ENCODE measurements around the gene TAS2R41.
A peak's percentile ranks its signal among the peaks of the same experiment; 100 is the strongest.

TAS2R41 gene

GRCh38 chr7:143499743-143500348 lies 22.2 kb downstream of the TAS2R41 start:
- Histone ChIP-seq H3K36me3 (no peaks in the 10 kb centered on the region), H3K27ac (peak overlapping the region; percentile 37), H3K9me3 (ENCODE audit: severe bottlenecking) (no peaks in the 10 kb centered on the region), H3K27me3 (ENCODE audit: insufficient read depth, low read depth, severe bottlenecking) (no peaks in the 10 kb centered on the region), H3K4me3 (ENCODE audit: low read depth, low read length) (no peak overlapping the region)
- TF ChIP-seq CTCF (IDR thresholded peaks at IDR 0.05; ENCODE audit: low read depth, low read length), result no peak
- DNase-seq, result no peak

GRCh38 chr7:143503261-143503660 lies 25.6 kb downstream of the TAS2R41 start:
- H3K9me3 ChIP-seq (ENCODE audit: severe bottlenecking), result peaks cover 4% of the 10 kb centered on the region
- H3K4me3 ChIP-seq (ENCODE audit: low read depth, low read length), result no peak overlapping the region
- no peak overlapping the region for H3K27ac ChIP-seq
- H3K36me3 ChIP-seq, result no peaks in the 10 kb centered on the region
- TF ChIP-seq CTCF (IDR thresholded peaks at IDR 0.05; ENCODE audit: low read depth, low read length), result no peak
- DNase-seq, result no peak
- H3K27me3 ChIP-seq (ENCODE audit: insufficient read depth, low read depth, severe bottlenecking), result no peaks in the 10 kb centered on the region

- DNase-seq, result peak; percentile 87
Measured at GRCh38 chr7:143504215-143504936, 26.7 kb downstream of the TAS2R41 start.

GRCh38 chr7:143504937-143505297 lies 27.2 kb downstream of the TAS2R41 start:
- Histone ChIP-seq H3K27me3 (ENCODE audit: insufficient read depth, low read depth, severe bottlenecking) (no peaks in the 10 kb centered on the region), H3K4me3 (ENCODE audit: low read depth, low read length) (no peak overlapping the region), H3K27ac (no peak overlapping the region), H3K36me3 (no peaks in the 10 kb centered on the region), H3K9me3 (ENCODE audit: severe bottlenecking) (peaks cover 4% of the 10 kb centered on the region)
- DNase-seq, result no peak
- no peak for TF ChIP-seq CTCF (IDR thresholded peaks at IDR 0.05; ENCODE audit: low read depth, low read length)

More at GRCh38 chr7:143504215-143504936, 26.7 kb downstream of the TAS2R41 start:
- Histone ChIP-seq H3K9me3 (ENCODE audit: severe bottlenecking) (peaks cover 4% of the 10 kb centered on the region), H3K27me3 (ENCODE audit: insufficient read depth, low read depth, severe bottlenecking) (no peaks in the 10 kb centered on the region), H3K4me3 (ENCODE audit: low read depth, low read length) (no peak overlapping the region), H3K27ac (peak overlapping the region; percentile 14; the same call in 1 of the 2 replicates), H3K36me3 (no peaks in the 10 kb centered on the region)
- TF ChIP-seq CTCF (IDR thresholded peaks at IDR 0.05; ENCODE audit: low read depth, low read length), result no peak

GRCh38 chr7:143505838-143506237 lies 28.2 kb downstream of the TAS2R41 start:
- H3K9me3 ChIP-seq (ENCODE audit: severe bottlenecking), result peaks cover 4% of the 10 kb centered on the region
- no peaks in the 10 kb centered on the region for H3K27me3 ChIP-seq (ENCODE audit: insufficient read depth, low read depth, severe bottlenecking)
- H3K36me3 ChIP-seq, result no peaks in the 10 kb centered on the region

More at GRCh38 chr7:143505838-143506237, 28.2 kb downstream of the TAS2R41 start:
- Histone ChIP-seq H3K27ac (no peak overlapping the region), H3K4me3 (ENCODE audit: low read depth, low read length) (no peak overlapping the region)
- TF ChIP-seq CTCF (IDR thresholded peaks at IDR 0.05; ENCODE audit: low read depth, low read length), result no peak
- DNase-seq, result no peak

Data from WERI-Rb-1 (cell line).